ENCODE data around the gene MAP3K5. TPM values are rescaled to one million over a fixed set of nuclear protein-coding genes. Genes with fewer than 3 reads are reported as not detected.

MAP3K5 gene
- total RNA-seq, 1 donor from 2014 or later: 1.7 TPM

DNA sequence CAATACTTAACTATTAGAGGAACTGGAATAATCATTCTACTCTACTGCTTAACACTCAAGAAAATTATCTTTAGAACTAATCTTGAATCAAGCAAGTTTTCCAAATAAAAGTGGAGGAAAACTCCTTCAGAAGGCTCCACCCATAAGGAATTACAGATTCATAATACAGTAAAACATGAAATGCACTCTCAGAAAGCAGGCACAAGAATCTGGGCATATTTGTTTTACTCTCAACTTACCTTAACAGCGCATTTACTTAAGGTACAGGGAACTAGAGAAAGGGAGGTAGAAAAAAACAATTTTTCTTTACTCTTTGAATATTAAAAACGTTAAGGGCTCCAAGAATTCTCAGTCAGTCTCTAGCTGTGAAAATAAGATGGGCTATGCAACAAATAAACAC, 140.3 kb downstream of the MAP3K5 start:
- H3K9ac ChIP-seq (ENCODE audit: low read length): no peak overlapping the region
- H3K4me1 ChIP-seq (ENCODE audit: insufficient read depth, low read length): peaks cover 7% of the 10 kb centered on the region
- H2AFZ ChIP-seq (ENCODE audit: low read depth, low read length): no peak overlapping the region
- Mint-ChIP-seq H3K27ac (ENCODE audit: unreplicated experiment) (no peak overlapping the region), H3K36me3 (ENCODE audit: low read depth, unreplicated experiment) (no peaks in the 10 kb centered on the region), H3K4me3 (ENCODE audit: unreplicated experiment) (no peak overlapping the region), H3K9me3 (ENCODE audit: unreplicated experiment) (no peaks in the 10 kb centered on the region), H3K27me3 (ENCODE audit: low read depth, unreplicated experiment) (no peaks in the 10 kb centered on the region), H3K4me1 (ENCODE audit: low read depth, unreplicated experiment) (no peaks in the 10 kb centered on the region)
- H3K79me2 ChIP-seq (ENCODE audit: insufficient read depth, low read length): no peaks in the 10 kb centered on the region
- DNase-seq (ENCODE audit: low read depth) (no peak), FAIRE-seq (no peak)
- H3K27ac ChIP-seq (ENCODE audit: low read depth, low read length): no peak overlapping the region
- H3K9me3 ChIP-seq (ENCODE audit: insufficient read depth, low read depth, low read length): no peaks in the 10 kb centered on the region
- H4K20me1 ChIP-seq (ENCODE audit: insufficient read depth, low read length): no peaks in the 10 kb centered on the region
- no peaks in the 10 kb centered on the region for H3K36me3 ChIP-seq (ENCODE audit: insufficient read depth, low read length)
- no peaks in the 10 kb centered on the region for H3K27me3 ChIP-seq (ENCODE audit: insufficient read depth, low read length)
- H3K4me2 ChIP-seq (ENCODE audit: low read length): no peak overlapping the region
- no peak overlapping the region for H3K4me3 ChIP-seq (ENCODE audit: insufficient read depth, low read depth, low read length)
- TF ChIP-seq EZH2 (IDR thresholded peaks at IDR 0.05; ENCODE audit: insufficient read depth, low read length): no peak
- TF ChIP-seq, protein P1, sequence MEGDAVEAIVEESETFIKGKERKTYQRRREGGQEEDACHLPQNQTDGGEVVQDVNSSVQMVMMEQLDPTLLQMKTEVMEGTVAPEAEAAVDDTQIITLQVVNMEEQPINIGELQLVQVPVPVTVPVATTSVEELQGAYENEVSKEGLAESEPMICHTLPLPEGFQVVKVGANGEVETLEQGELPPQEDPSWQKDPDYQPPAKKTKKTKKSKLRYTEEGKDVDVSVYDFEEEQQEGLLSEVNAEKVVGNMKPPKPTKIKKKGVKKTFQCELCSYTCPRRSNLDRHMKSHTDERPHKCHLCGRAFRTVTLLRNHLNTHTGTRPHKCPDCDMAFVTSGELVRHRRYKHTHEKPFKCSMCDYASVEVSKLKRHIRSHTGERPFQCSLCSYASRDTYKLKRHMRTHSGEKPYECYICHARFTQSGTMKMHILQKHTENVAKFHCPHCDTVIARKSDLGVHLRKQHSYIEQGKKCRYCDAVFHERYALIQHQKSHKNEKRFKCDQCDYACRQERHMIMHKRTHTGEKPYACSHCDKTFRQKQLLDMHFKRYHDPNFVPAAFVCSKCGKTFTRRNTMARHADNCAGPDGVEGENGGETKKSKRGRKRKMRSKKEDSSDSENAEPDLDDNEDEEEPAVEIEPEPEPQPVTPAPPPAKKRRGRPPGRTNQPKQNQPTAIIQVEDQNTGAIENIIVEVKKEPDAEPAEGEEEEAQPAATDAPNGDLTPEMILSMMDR (IDR thresholded peaks at IDR 0.05; ENCODE audit: insufficient read depth, low read depth, low read length): no peak

DNA sequence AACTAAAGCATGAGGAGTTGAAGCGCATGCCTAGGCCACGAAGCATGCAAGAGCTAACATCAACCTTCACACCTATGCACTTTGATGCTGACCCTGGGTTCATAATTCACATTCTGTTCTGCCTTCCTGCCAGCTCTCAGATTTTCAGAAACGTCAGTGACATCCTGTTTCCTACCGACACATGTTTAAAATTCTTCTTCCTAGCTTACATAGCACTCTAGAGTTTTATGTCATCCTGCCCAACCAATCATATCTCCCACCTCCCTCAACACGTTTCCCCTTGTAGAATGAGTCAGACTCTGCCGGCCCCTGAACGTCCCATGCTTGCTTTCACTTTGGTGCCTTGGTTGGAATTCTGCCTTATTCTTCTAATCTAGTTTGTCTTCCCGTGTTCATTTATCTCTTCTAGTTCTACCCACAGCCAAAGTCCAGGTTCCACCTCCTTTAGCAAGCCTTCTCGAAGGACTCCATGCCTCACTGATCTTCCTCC, 144.9 kb downstream of the MAP3K5 start:
- Histone ChIP-seq H3K4me3 (ENCODE audit: insufficient read depth, low read depth, low read length) (peak overlapping the region; percentile 34), H3K9ac (ENCODE audit: low read length) (peak overlapping the region; percentile 19), H3K36me3 (ENCODE audit: insufficient read depth, low read length) (no peaks in the 10 kb centered on the region), H2AFZ (ENCODE audit: low read depth, low read length) (peak overlapping the region; percentile 36), H3K4me1 (ENCODE audit: insufficient read depth, low read length) (peaks cover 14% of the 10 kb centered on the region), H3K27me3 (ENCODE audit: insufficient read depth, low read length) (no peaks in the 10 kb centered on the region), H3K27ac (ENCODE audit: low read depth, low read length) (peak overlapping the region; percentile 4), H3K9me3 (ENCODE audit: insufficient read depth, low read depth, low read length) (no peaks in the 10 kb centered on the region), H4K20me1 (ENCODE audit: insufficient read depth, low read length) (no peaks in the 10 kb centered on the region), H3K4me2 (ENCODE audit: low read length) (peak overlapping the region; percentile 73), H3K79me2 (ENCODE audit: insufficient read depth, low read length) (no peaks in the 10 kb centered on the region)
- no peaks in the 10 kb centered on the region for H3K4me1 Mint-ChIP-seq (ENCODE audit: low read depth, unreplicated experiment)
- no peaks in the 10 kb centered on the region for H3K36me3 Mint-ChIP-seq (ENCODE audit: low read depth, unreplicated experiment)
- no peak overlapping the region for H3K27ac Mint-ChIP-seq (ENCODE audit: unreplicated experiment)
- peak; percentile 95 for DNase-seq (ENCODE audit: low read depth)
- H3K27me3 Mint-ChIP-seq (ENCODE audit: low read depth, unreplicated experiment): no peaks in the 10 kb centered on the region
- no peak overlapping the region for H3K4me3 Mint-ChIP-seq (ENCODE audit: unreplicated experiment)
- TF ChIP-seq EZH2 (IDR thresholded peaks at IDR 0.05; ENCODE audit: insufficient read depth, low read length): no peak
- TF ChIP-seq, protein P1 (IDR thresholded peaks at IDR 0.05; ENCODE audit: insufficient read depth, low read depth, low read length): no peak
- FAIRE-seq: peak; percentile 34
- H3K9me3 Mint-ChIP-seq (ENCODE audit: unreplicated experiment): no peaks in the 10 kb centered on the region

DNA sequence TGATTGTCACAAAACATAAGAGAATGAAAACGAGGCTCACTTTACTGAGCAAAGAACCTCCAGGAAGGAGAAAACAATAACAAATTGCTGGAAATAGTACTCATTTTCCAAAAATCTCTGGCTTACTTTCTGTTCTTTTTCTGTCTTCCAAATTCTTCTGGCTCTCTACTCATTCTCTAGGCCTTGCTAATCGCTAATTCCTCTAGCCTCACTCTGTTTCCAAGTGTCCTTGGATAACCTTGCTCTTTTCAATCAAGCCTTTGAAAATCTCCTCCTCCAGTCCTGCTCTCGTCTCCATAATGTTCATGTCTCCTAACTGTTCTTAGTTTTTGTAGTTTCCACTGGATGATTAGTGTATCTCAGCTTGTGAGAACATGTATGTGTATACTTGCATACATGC, 145.9 kb downstream of the MAP3K5 start:
- FAIRE-seq (peak; percentile 5), DNase-seq (ENCODE audit: low read depth) (peak; percentile 53)
- no peak overlapping the region for H3K27ac ChIP-seq (ENCODE audit: low read depth, low read length)
- peaks cover 14% of the 10 kb centered on the region for H3K4me1 ChIP-seq (ENCODE audit: insufficient read depth, low read length)
- TF ChIP-seq, protein P1 (IDR thresholded peaks at IDR 0.05; ENCODE audit: insufficient read depth, low read depth, low read length): no peak
- no peak for TF ChIP-seq EZH2 (IDR thresholded peaks at IDR 0.05; ENCODE audit: insufficient read depth, low read length)
- H3K36me3 ChIP-seq (ENCODE audit: insufficient read depth, low read length): no peaks in the 10 kb centered on the region
- Mint-ChIP-seq H3K27me3 (ENCODE audit: low read depth, unreplicated experiment) (no peaks in the 10 kb centered on the region), H3K36me3 (ENCODE audit: low read depth, unreplicated experiment) (no peaks in the 10 kb centered on the region), H3K4me3 (ENCODE audit: unreplicated experiment) (no peak overlapping the region), H3K4me1 (ENCODE audit: low read depth, unreplicated experiment) (no peaks in the 10 kb centered on the region), H3K9me3 (ENCODE audit: unreplicated experiment) (no peaks in the 10 kb centered on the region), H3K27ac (ENCODE audit: unreplicated experiment) (no peak overlapping the region)
- H2AFZ ChIP-seq (ENCODE audit: low read depth, low read length): no peak overlapping the region
- no peak overlapping the region for H3K4me3 ChIP-seq (ENCODE audit: insufficient read depth, low read depth, low read length)
- H3K27me3 ChIP-seq (ENCODE audit: insufficient read depth, low read length): no peaks in the 10 kb centered on the region
- no peaks in the 10 kb centered on the region for H4K20me1 ChIP-seq (ENCODE audit: insufficient read depth, low read length)
- no peaks in the 10 kb centered on the region for H3K79me2 ChIP-seq (ENCODE audit: insufficient read depth, low read length)
- no peak overlapping the region for H3K9ac ChIP-seq (ENCODE audit: low read length)
- H3K9me3 ChIP-seq (ENCODE audit: insufficient read depth, low read depth, low read length): no peaks in the 10 kb centered on the region
- no peak overlapping the region for H3K4me2 ChIP-seq (ENCODE audit: low read length)
